SK-N-SH (cell line): ENCODE results near the gene ATG7. TPM values are rescaled to one million over a fixed set of nuclear protein-coding genes. Genes with fewer than 3 reads are reported as not detected.
"Not testable (repeated sequence)": the region's sequence is repeated elsewhere in the genome, so short reads cannot be mapped to it uniquely, and the experiment has no call there.

Source experiments
- CTCF ChIA-PET: fragments of 300-600, 350-600 bp; formaldehyde crosslinking; extraction: SDS; loops from one replicate; lab custom pipeline; 2021; lab: Yijun Ruan, JAX
- POLR2A ChIA-PET: fragments of 350-600 bp; sonication (Branson Sonifier 250); formaldehyde crosslinking; extraction: SDS; loops from one replicate; lab custom pipeline; 2020; ENCODE audit warnings: antibody characterized with exemption, inconsistent platforms; lab: Yijun Ruan, JAX
- DNase-seq: peaks from one replicate; pipeline ENCODE4 v3.0.0; 2012
- H2AFZ ChIP-seq: fragments of 200-600 bp; sonication (generic); 2 replicates; pipeline ENCODE4 v1.8.1; 2016; ENCODE audit warnings: antibody characterized with exemption, mild to moderate bottlenecking, low read depth
- H3F3A ChIP-seq: fragments of 200-600 bp; sonication (generic); replicated peaks from 2 replicates; pipeline ENCODE3; 2016; ENCODE audit warnings: antibody characterized with exemption, mild to moderate bottlenecking; ENCODE audit not compliant: insufficient read depth
- H3K27ac ChIP-seq, 2 experiments: fragments of 200-500 bp in 1 of 2; fragments of 200-600 bp in 1 of 2; sonication (Bioruptor generic) in 1 of 2; sonication (generic), shearing (Covaris generic) in 1 of 2; 2 replicates each; pipeline versions ENCODE4 v1.5.1 to v1.6.1; 2014 to 2016; ENCODE audit warnings: low read depth in 2 of 2, inconsistent platforms in 1 of 2, low read length in 1 of 2, mild to moderate bottlenecking in 1 of 2, mixed read lengths in 1 of 2
- H3K27me3 ChIP-seq: fragments of 200-600 bp; sonication (generic), shearing (Covaris generic); 2 replicates; pipeline ENCODE4 v1.6.1; 2016; ENCODE audit warnings: mixed run types; ENCODE audit not compliant: insufficient read depth
- H3K36me3 ChIP-seq, 2 experiments: fragments of 200-500 bp in 1 of 2; fragments of 200-600 bp in 1 of 2; sonication (Bioruptor generic) in 1 of 2; sonication (generic) in 1 of 2; replicated peaks in 1 of 2; 2 replicates each; pipeline versions ENCODE3 to v1.5.1; 2014 to 2016; ENCODE audit warnings: low read length in 1 of 2, mild to moderate bottlenecking in 1 of 2; ENCODE audit not compliant: insufficient read depth in 2 of 2, control insufficient read depth in 1 of 2
- H3K4me1 ChIP-seq, 2 experiments: fragments of 200-500 bp in 1 of 2; fragments of 200-600 bp in 1 of 2; sonication (Bioruptor generic) in 1 of 2; sonication (generic), shearing (Covaris generic) in 1 of 2; 2 replicates each; pipeline versions ENCODE4 v1.5.1 to v1.6.1; 2014 to 2016; ENCODE audit warnings: low read depth in 1 of 2, low read length in 1 of 2, mixed run types in 1 of 2; ENCODE audit not compliant: insufficient read depth in 2 of 2, control insufficient read depth in 1 of 2
- H3K4me2 ChIP-seq: fragments of 200-600 bp; sonication (generic), shearing (Covaris generic); 2 replicates; pipeline ENCODE4 v1.6.1; 2017; ENCODE audit warnings: mixed run types
- H3K4me3 ChIP-seq, 2 experiments: fragments of 200-500 bp in 1 of 2; fragments of 200-600 bp in 1 of 2; sonication (Bioruptor generic) in 1 of 2; sonication (generic), shearing (Covaris generic) in 1 of 2; 2 replicates each; pipeline versions ENCODE4 v1.5.1 to v1.8.1; 2014 to 2016; ENCODE audit warnings: low read depth in 2 of 2, inconsistent platforms in 1 of 2, low read length in 1 of 2, mild to moderate bottlenecking in 1 of 2, mixed read lengths in 1 of 2, moderate library complexity in 1 of 2
- H3K79me2 ChIP-seq: fragments of 200-600 bp; sonication (generic); 2 replicates; pipeline ENCODE4 v1.8.1; 2017; ENCODE audit warnings: mild to moderate bottlenecking; ENCODE audit not compliant: insufficient read depth
- H3K9ac ChIP-seq: fragments of 200-600 bp; sonication (generic); 2 replicates; pipeline ENCODE4 v1.6.1; 2017; ENCODE audit warnings: mixed run types
- H3K9me2 ChIP-seq: fragments of 200-600 bp; sonication (generic); 2 replicates; pipeline ENCODE4 v1.6.1; 2017; ENCODE audit warnings: mixed run types
- H3K9me3 ChIP-seq: fragments of 200-600 bp; sonication (generic); 2 replicates; pipeline ENCODE4 v1.6.1; 2017; ENCODE audit warnings: mixed run types, mild to moderate bottlenecking, moderate library complexity
- H4K20me1 ChIP-seq: fragments of 200-600 bp; sonication (generic); 2 replicates; pipeline ENCODE4 v1.6.1; 2017; ENCODE audit warnings: mild to moderate bottlenecking, mixed run types; ENCODE audit not compliant: insufficient read depth
- CHD2 ChIP-seq: fragments of 150-350 bp; IDR thresholded peaks from 2 replicates; pipeline ENCODE4 v1.6.1; 2018; ENCODE audit warnings: low read length; ENCODE audit not compliant: partially characterized antibody
- EP300 ChIP-seq, 2 experiments: IDR thresholded peaks; 2 replicates each; pipeline versions ENCODE4 v1.4.0 to v1.6.1; 2012; ENCODE audit warnings: borderline replicate concordance in 1 of 2, low read depth in 1 of 2, low read length in 1 of 2
- FOSL2 ChIP-seq: IDR thresholded peaks from 2 replicates; pipeline ENCODE4 v1.4.0; 2012; ENCODE audit warnings: low read depth, mild to moderate bottlenecking, moderate library complexity, borderline replicate concordance
- GABPA ChIP-seq: IDR thresholded peaks from 2 replicates; pipeline ENCODE4 v1.4.0; 2012; ENCODE audit warnings: low read depth, mild to moderate bottlenecking
- NFIC ChIP-seq: IDR thresholded peaks from 2 replicates; pipeline ENCODE4 v1.4.0; 2012; ENCODE audit warnings: borderline replicate concordance
- POLR2AphosphoS5 ChIP-seq: IDR thresholded peaks from 2 replicates; pipeline ENCODE4 v1.6.1; 2012; ENCODE audit warnings: low read depth, low read length
- RAD21 ChIP-seq: IDR thresholded peaks from 2 replicates; pipeline ENCODE4 v1.6.1; 2012; ENCODE audit warnings: mild to moderate bottlenecking, low read length
- RFX5 ChIP-seq: IDR thresholded peaks from 2 replicates; pipeline ENCODE4 v1.6.1; 2012; ENCODE audit warnings: mild to moderate bottlenecking, improper control_type of control experiment, low read length
- SMC3 ChIP-seq: IDR thresholded peaks from 2 replicates; pipeline ENCODE4 v1.6.1; 2012; ENCODE audit warnings: low read depth, low read length, improper control_type of control experiment
- USF2 ChIP-seq: fragments of 150-350 bp; IDR thresholded peaks from 2 replicates; pipeline ENCODE4 v1.6.1; 2017; ENCODE audit warnings: antibody characterized with exemption, low read length, low read depth, borderline replicate concordance
- WGBS: methylation state at CpG from one replicate; pipeline ENCODE4 v1.1.6; 2017; ENCODE audit warnings: low lambda C conversion rate; 5-methylcytosine and 5-hydroxymethylcytosine counted together
- polyA plus RNA-seq, 3 experiments: library from polyadenylated mRNA; depleted of rRNA; stranded (reverse); fragments of >200 nt; gene quantifications; 2 replicates each; pipeline ENCODE4 v1.2.3, GENCODE V29; 2012
- TF ChIP-seq, protein P1 (sequence below): fragments of 200-600 bp; sonication (generic); IDR thresholded peaks from 2 replicates; pipeline ENCODE4 v1.6.1; 2017; ENCODE audit warnings: antibody characterized with exemption, mild to moderate bottlenecking, moderate library complexity

Gene ATG7
- polyA plus RNA-seq, 1 of the 3 experiments (the other 2 are of a cell fraction), result 29.5 TPM

DNA sequence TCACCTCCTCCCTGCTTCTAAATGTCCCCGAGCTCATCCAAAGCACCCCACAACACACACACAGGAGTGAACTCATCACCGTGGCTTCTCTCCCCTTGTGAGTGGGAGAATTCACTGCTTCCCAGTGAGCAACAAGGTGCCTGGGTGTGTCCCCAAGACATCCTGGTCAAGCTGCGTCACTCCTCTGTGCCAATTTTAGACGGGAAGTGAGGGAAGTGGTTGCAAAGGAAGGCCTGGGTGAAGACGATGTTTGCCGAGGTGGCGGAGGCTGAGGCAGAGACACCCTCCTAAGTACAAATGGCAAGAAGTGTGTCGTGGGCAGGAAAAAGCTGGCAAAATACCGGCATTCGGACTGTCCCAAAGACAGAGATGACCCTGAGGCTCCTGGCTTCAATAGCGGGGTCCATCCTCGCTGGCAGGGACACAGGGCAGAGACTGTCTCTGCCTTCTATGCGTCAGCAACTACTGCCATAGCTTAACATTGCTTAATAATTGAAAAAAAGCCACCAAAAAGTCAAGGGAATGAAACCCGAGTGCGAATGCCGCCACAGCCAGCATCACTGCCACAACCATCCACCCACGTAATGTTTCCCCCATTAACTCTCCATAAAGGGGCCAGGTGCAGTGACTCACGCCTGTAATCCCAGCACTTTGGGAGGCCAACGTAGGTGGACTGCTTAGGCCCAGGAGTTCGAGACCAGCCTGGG lies 298.7 kb downstream of the ATG7 start:
- Histone ChIP-seq H3K36me3 (peaks cover 13% of the 10 kb centered on the region in 2 experiments), H3K27ac (peak overlapping the region in 1 of 2 experiments; percentile 99; a peak in 2 of 4 replicates), H4K20me1 (peaks cover 30% of the 10 kb centered on the region), H3K4me2 (no peak overlapping the region), H2AFZ (no peak overlapping the region), H3K27me3 (no peaks in the 10 kb centered on the region), H3K4me1 (peaks cover 15 to 24% of the 10 kb centered on the region in 2 experiments; a peak in 3 of 4 replicates), H3K4me3 (no peak overlapping the region), H3K9me2 (no peaks in the 10 kb centered on the region), H3K9ac (no peak overlapping the region), H3K79me2 (peaks cover 90% of the 10 kb centered on the region), H3F3A (peaks cover 33% of the 10 kb centered on the region), H3K9me3 (no peaks in the 10 kb centered on the region)
- POLR2A ChIA-PET, result interaction anchor here (0.7 kb wide), 1 partner anchor 10 kb away, joined by 3 read pairs; no protein-coding TSS in a partner anchor
- CTCF ChIA-PET, result no interaction called here
- TF ChIP-seq USF2, result no peak
- no peak for TF ChIP-seq RAD21
- no peak for TF ChIP-seq GABPA
- TF ChIP-seq EP300 (IDR thresholded peaks at IDR 0.05; ENCODE audit: borderline replicate concordance in 1 of 2, low read depth in 1 of 2, low read length in 1 of 2), result no peak
- no peak for TF ChIP-seq CHD2
- no peak for TF ChIP-seq RFX5
- TF ChIP-seq, protein P1, sequence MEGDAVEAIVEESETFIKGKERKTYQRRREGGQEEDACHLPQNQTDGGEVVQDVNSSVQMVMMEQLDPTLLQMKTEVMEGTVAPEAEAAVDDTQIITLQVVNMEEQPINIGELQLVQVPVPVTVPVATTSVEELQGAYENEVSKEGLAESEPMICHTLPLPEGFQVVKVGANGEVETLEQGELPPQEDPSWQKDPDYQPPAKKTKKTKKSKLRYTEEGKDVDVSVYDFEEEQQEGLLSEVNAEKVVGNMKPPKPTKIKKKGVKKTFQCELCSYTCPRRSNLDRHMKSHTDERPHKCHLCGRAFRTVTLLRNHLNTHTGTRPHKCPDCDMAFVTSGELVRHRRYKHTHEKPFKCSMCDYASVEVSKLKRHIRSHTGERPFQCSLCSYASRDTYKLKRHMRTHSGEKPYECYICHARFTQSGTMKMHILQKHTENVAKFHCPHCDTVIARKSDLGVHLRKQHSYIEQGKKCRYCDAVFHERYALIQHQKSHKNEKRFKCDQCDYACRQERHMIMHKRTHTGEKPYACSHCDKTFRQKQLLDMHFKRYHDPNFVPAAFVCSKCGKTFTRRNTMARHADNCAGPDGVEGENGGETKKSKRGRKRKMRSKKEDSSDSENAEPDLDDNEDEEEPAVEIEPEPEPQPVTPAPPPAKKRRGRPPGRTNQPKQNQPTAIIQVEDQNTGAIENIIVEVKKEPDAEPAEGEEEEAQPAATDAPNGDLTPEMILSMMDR, result no peak
- TF ChIP-seq SMC3, result no peak
- no peak for TF ChIP-seq POLR2AphosphoS5
- no peak for TF ChIP-seq FOSL2
- no peak for TF ChIP-seq NFIC
- no peak for DNase-seq
- WGBS, result 86% methylated on average over 20 of the region's 20 CpGs

DNA sequence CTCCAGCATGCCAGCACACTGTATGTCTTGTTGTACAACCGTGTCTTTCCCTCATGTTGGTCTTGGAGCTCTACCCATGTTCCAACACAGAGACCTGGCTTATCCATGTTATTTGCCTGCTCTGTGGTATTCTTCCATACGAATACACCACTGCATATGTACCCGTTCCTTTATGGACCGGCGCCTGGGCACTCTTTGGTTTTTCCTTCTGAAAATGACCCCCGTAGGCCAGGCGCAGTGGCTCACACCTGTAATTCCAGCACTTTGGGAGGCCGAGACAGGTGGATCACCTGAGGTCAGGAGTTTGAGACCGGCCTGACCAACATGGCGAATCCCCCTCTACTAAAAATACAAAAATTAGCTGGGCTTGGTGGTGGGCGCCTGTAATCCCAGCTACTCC lies 300.5 kb downstream of the ATG7 start:
- H3K9me3 ChIP-seq, H3K27me3 ChIP-seq, H3K4me3 ChIP-seq, H2AFZ ChIP-seq, CTCF ChIA-PET, H3K4me2 ChIP-seq, H3K36me3 ChIP-seq, H3K9me2 ChIP-seq, H3K9ac ChIP-seq, DNase-seq, POLR2A ChIA-PET: not testable (repeated sequence)
- peaks cover 90% of the 10 kb centered on the region for H3K79me2 ChIP-seq
- peaks cover 33% of the 10 kb centered on the region for H4K20me1 ChIP-seq
- H3K4me1 ChIP-seq, result peaks cover 11 to 31% of the 10 kb centered on the region in 2 experiments; a peak in 3 of 4 replicates
- 0 out of 4 replicates have a peak overlapping the region, but pooled peaks of 1 of the 2 experiments have one; percentile 4 for H3K27ac ChIP-seq
- WGBS, result 95% methylated on average over 11 of the region's 11 CpGs
- peaks cover 30% of the 10 kb centered on the region for H3F3A ChIP-seq
